ENCODE data around the gene ZNF598. TPM values are rescaled to one million over a fixed set of nuclear protein-coding genes. Genes with fewer than 3 reads are reported as not detected.

Gene ZNF598
- 1 to 10 TPM; 2.7 to 8.4 (median 3.9) TPM for polyA plus RNA-seq (ENCODE audit: low read depth in 6 of 6)

DNA sequence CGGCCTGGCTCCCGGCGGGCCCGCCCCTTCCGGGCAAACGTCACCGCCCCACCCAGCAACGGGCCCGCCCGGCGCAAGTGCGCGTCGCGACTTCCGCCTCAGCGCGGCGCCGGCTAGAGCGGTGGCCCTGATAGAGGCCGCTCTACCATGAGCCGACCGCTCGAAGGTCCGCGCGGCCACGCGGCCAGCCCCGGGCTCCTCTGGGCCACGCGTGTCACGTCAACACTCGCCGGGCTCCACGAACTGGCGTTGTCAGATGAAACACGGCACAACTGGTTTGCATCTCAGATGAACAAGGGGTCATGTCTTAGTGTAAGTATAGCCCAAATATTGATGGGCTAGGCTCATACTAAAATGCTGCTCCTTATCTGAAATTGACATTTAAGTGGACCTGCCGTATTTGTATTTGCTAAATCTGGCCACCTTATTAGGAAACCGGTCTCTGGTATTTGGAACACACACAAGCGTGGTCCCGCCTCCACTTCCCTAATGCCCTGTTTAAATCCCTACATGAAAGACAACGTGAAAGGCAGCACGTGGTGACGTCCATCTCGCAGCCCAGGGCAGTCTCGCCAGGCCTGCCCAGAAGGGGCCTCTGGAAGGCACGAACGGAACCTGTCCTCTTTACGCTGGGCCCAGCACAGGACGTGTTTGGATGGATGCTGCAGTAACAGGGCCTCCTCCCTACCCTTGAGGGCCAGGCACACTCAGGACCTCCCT is at the start of gene ZNF598:
ZNF598 (minus strand) TSS at position 31 of the 720 bp plus-strand sequence.
- Mint-ChIP-seq H3K4me1 (peaks cover 38 to 47% (median 38%) of the 10 kb centered on the region in 3 donors), H3K27ac (peak within 1 kb of the TSS; percentile 90 to 98 (median 97)), H3K36me3 (no peaks in the 10 kb centered on the region), H3K4me3 (peak within 1 kb of the TSS; percentile 81 to 97 (median 93)), H3K9me3 (no peaks in the 10 kb centered on the region), H3K27me3 (no peaks in the 10 kb centered on the region)
- DNase-seq (peak; percentile 80), ATAC-seq (ENCODE audit: low read depth in 2 of 2) (peak; percentile 96 to 97)

- DNase-seq (no peak), ATAC-seq (ENCODE audit: low read depth in 2 of 2) (no peak)
- Mint-ChIP-seq H3K27ac (no peak overlapping the region), H3K27me3 (no peaks in the 10 kb centered on the region), H3K4me1 (peaks cover 0 to 5% (median 5%) of the 10 kb centered on the region in 3 donors), H3K9me3 (no peaks in the 10 kb centered on the region), H3K36me3 (peaks cover 0 to 8% of the 10 kb centered on the region in 2 donors), H3K4me3 (no peak overlapping the region)
Measured at GRCh38 chr16:2058872-2059271, 49.3 kb upstream of the ZNF598 start.

DNA sequence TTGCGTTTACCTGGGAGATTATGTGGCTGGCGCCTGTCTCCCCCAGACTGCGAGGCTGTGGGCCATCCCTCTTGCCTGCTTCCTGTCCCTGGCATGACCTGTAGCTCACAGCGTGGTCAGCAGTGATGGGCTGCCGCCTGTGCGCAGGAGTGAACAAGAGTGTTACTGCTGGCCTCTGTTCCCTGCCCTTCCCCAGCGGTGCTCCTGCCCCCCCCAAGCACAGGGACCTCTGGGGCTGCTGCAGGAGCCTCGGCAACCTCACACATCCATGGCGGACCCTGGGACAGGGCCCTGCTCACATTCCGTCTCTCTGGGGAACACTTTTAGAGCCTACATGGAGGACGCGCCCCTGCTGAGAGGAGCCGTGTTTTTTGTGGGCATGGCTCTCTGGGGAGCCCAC is 48.8 kb upstream of the ZNF598 start:
- no peaks in the 10 kb centered on the region for H3K27me3 Mint-ChIP-seq
- no peak overlapping the region for H3K4me3 Mint-ChIP-seq
- H3K36me3 Mint-ChIP-seq: peaks cover 0 to 8% of the 10 kb centered on the region in 2 donors
- H3K4me1 Mint-ChIP-seq: peaks cover 0 to 5% (median 5%) of the 10 kb centered on the region in 3 donors
- H3K27ac Mint-ChIP-seq: peak overlapping the region in 1 of 6 donors; percentile 56
- DNase-seq: no peak
- no peak for ATAC-seq (ENCODE audit: low read depth in 2 of 2)
- H3K9me3 Mint-ChIP-seq: no peaks in the 10 kb centered on the region

DNA sequence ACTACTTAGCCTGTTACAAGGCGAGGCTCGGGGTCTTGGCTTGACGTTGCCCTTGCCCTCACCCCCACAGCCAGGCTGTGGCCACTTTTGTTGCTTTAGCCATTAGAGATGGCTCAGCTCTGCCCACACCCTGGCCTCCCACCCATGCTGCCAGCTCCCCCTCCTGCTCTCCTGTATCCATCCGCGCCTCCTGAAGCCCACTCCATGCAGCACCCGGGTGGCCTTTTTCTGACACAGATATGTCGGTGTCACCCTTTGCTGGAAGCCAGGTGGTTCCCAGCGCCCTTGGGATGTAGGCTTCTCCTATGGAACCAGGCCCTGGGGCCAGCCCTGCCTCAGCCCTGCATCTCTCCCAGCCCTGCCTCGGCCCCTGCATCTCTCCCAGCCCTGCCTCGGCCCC is 47.8 kb upstream of the ZNF598 start:
- H3K4me1 Mint-ChIP-seq: peaks cover 0 to 5% (median 5%) of the 10 kb centered on the region in 3 donors

GRCh38 chr16:2056681-2057407 is 47.2 kb upstream of the ZNF598 start:
- Mint-ChIP-seq H3K4me1 (peaks cover 0 to 5% (median 5%) of the 10 kb centered on the region in 3 donors), H3K27me3 (no peaks in the 10 kb centered on the region), H3K9me3 (no peaks in the 10 kb centered on the region), H3K4me3 (peak overlapping the region in 1 of 8 donors; percentile 12), H3K27ac (peak overlapping the region in 2 of 6 donors; percentile 11 to 36), H3K36me3 (peaks cover 0 to 8% of the 10 kb centered on the region in 2 donors)
- DNase-seq (no peak), ATAC-seq (ENCODE audit: low read depth in 2 of 2) (no peak)

More for the DNA sequence above, 47.8 kb upstream of the ZNF598 start:
- ATAC-seq (ENCODE audit: low read depth in 2 of 2) (no peak), DNase-seq (no peak)
- no peaks in the 10 kb centered on the region for H3K27me3 Mint-ChIP-seq
- no peaks in the 10 kb centered on the region for H3K9me3 Mint-ChIP-seq
- peaks cover 0 to 8% of the 10 kb centered on the region in 2 donors for H3K36me3 Mint-ChIP-seq
- H3K27ac Mint-ChIP-seq: no peak overlapping the region
- H3K4me3 Mint-ChIP-seq: no peak overlapping the region

DNA sequence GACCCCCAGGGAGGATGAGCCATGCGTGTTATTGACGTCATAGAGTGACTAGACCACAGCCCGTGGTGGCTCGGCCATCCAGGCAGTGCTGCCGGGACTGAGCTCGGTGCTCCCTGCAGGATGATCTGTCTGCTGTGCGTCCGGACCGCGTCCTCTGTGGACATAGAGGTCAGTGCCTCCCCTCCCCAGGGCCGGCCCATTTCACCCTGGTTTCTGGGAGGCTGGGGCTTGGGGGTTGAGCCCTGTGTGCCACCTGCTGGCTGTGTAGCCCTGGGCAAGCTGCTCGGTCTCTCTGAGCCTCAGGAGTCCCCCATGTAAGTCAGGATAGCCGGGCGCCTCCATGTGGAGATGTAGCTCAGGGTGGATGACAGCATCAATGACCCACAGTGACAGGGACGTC is 46.5 kb upstream of the ZNF598 start:
- no peak for ATAC-seq (ENCODE audit: low read depth in 2 of 2)
- no peak for DNase-seq
- no peak overlapping the region for H3K27ac Mint-ChIP-seq
- H3K36me3 Mint-ChIP-seq: peaks cover 0 to 8% of the 10 kb centered on the region in 2 donors
- H3K9me3 Mint-ChIP-seq: no peaks in the 10 kb centered on the region
- H3K27me3 Mint-ChIP-seq: no peaks in the 10 kb centered on the region
- H3K4me1 Mint-ChIP-seq: peaks cover 0 to 5% (median 5%) of the 10 kb centered on the region in 3 donors
- H3K4me3 Mint-ChIP-seq: no peak overlapping the region

DNA sequence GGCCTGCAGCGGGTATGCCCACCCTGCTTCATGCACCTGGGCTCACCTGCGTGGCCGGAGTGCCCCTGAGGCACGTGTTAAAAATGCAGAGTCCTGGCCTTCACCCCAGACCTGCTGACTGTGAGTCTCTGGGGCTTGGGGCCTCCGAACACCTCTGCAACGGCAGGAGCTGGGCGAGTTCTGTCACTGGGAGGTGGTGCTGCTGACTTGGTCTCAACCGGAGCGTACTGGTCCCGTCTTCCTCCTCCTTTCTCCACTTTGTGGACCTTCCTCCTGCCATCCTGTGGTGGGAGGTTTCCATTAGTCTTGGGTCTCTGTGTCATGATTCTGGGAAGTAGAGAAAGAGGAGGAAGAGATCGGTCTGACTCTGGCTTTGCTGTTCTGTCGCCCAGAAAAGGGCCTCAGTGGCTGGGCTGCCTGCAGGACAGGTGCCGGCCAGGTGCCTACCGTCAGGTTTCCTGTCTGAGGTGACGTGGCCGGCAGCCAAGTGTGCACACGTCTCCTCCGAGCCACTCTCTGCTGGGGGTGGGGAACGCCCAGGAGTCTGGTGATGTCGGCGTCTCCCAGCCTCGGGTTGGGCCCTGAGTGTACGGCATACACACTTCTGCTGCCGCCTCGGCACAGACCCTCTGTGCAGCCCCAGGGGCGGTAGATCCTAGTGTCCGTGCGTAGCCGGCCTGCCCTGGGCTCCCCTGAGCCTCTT is 45.1 kb upstream of the ZNF598 start:
- Mint-ChIP-seq H3K4me1 (peaks cover 0 to 5% (median 5%) of the 10 kb centered on the region in 3 donors), H3K27me3 (no peaks in the 10 kb centered on the region), H3K9me3 (no peaks in the 10 kb centered on the region), H3K4me3 (no peak overlapping the region), H3K36me3 (peaks cover 0 to 8% of the 10 kb centered on the region in 2 donors), H3K27ac (no peak overlapping the region)
- ATAC-seq (ENCODE audit: low read depth in 2 of 2) (no peak), DNase-seq (no peak)

GRCh38 chr16:2053897-2054296 is 44.3 kb upstream of the ZNF598 start:
- Mint-ChIP-seq H3K36me3 (peaks cover 0 to 8% of the 10 kb centered on the region in 2 donors), H3K27me3 (no peaks in the 10 kb centered on the region), H3K4me1 (peaks cover 4 to 10% (median 6%) of the 10 kb centered on the region in 3 donors), H3K27ac (peak overlapping the region in 1 of 6 donors; percentile 28), H3K4me3 (peak overlapping the region in 1 of 8 donors; percentile 43), H3K9me3 (no peaks in the 10 kb centered on the region)
- no peak for ATAC-seq (ENCODE audit: low read depth in 2 of 2)
- no peak for DNase-seq

- DNase-seq: no peak
- ATAC-seq (ENCODE audit: low read depth in 2 of 2): no peak
- H3K4me1 Mint-ChIP-seq: peaks cover 11 to 13% (median 11%) of the 10 kb centered on the region in 3 donors
- no peaks in the 10 kb centered on the region for H3K9me3 Mint-ChIP-seq
- H3K4me3 Mint-ChIP-seq: peak overlapping the region in 1 of 8 donors; percentile 43
- peaks cover 0 to 5% of the 10 kb centered on the region in 2 donors for H3K36me3 Mint-ChIP-seq
- peak overlapping the region in 1 of 6 donors; percentile 28 for H3K27ac Mint-ChIP-seq
- no peaks in the 10 kb centered on the region for H3K27me3 Mint-ChIP-seq
Measured at GRCh38 chr16:2053211-2053610, 43.6 kb upstream of the ZNF598 start.

DNA sequence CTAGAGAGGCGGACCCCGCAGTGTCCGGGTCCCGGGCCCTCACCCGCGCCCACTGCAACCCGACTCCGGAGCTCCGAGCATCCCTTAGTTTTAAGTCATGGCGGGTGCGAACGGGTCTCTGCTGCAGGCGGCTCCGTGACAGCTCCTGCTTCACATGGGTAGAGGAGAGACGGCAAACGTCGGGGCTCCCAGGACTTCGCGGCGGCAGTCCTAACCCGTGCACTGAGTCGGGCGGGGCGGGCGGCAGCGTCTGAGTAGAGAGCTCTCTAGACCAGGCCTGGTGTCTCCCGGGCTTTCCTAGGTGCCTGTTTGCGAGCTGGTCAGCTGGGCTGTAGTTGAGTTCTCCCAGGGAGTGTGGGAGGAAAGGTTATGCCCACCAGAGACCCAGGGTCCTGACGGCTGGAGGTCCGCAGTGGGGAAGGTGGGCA is 38.5 kb upstream of the ZNF598 start:
- peaks cover 20 to 25% (median 23%) of the 10 kb centered on the region in 3 donors for H3K4me1 Mint-ChIP-seq
- H3K9me3 Mint-ChIP-seq: no peaks in the 10 kb centered on the region
- no peaks in the 10 kb centered on the region for H3K27me3 Mint-ChIP-seq
- peak overlapping the region; percentile 86 to 97 (median 92) for H3K4me3 Mint-ChIP-seq
- DNase-seq (no peak), ATAC-seq (ENCODE audit: low read depth in 2 of 2) (no peak)
- peak overlapping the region in 5 of 6 donors; percentile 43 to 90 (median 75) for H3K27ac Mint-ChIP-seq
- H3K36me3 Mint-ChIP-seq: no peaks in the 10 kb centered on the region

- DNase-seq: peak; percentile 93
- Mint-ChIP-seq H3K4me3 (peak within 1 kb of the TSS; percentile 86 to 97 (median 94)), H3K9me3 (no peaks in the 10 kb centered on the region), H3K4me1 (peaks cover 23 to 25% (median 24%) of the 10 kb centered on the region in 3 donors), H3K27me3 (no peaks in the 10 kb centered on the region), H3K27ac (peak within 1 kb of the TSS; percentile 43 to 93 (median 88)), H3K36me3 (no peaks in the 10 kb centered on the region)
- ATAC-seq (ENCODE audit: low read depth in 2 of 2): peak; percentile 94 to 95
Measured at GRCh38 chr16:2047330-2048115, 37.9 kb upstream of the ZNF598 start, which contains the start of the genes NTHL1 and TSC2. Gene NTHL1 (minus strand): TSS chr16:2047834. CDS start chr16:2047823, 11 bp downstream. Gene TSC2 (plus strand): TSS chr16:2047985. CDS start chr16:2048616, 631 bp downstream.

DNA sequence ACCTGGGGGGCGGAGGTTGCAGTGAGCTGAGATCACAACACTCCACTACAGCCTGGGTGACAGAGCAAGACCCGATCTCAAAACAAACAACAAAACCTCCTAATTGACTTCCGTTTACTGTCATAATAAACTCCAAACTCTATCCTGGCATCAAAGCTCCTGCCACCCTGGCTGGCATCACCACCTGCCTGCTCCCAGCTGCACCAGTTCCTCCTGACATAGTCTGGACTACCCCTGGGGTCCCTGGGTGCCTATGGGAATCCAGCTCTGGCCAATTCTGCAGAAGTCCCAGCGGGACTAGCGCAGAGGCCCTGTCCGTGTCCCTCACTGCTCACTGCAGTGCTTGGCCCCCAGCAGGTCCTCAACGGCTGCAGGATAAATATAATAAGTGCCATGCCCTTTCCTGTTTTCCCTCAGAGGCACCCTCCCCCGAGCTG is 37.3 kb upstream of the ZNF598 start:
- ATAC-seq (ENCODE audit: low read depth in 2 of 2) (no peak), DNase-seq (no peak)
- no peaks in the 10 kb centered on the region for H3K27me3 Mint-ChIP-seq
- peak overlapping the region; percentile 86 to 97 (median 94) for H3K4me3 Mint-ChIP-seq
- H3K9me3 Mint-ChIP-seq: no peaks in the 10 kb centered on the region
- H3K27ac Mint-ChIP-seq: peak overlapping the region in 2 of 6 donors; percentile 87 to 89
- peaks cover 23 to 25% (median 24%) of the 10 kb centered on the region in 3 donors for H3K4me1 Mint-ChIP-seq
- H3K36me3 Mint-ChIP-seq: no peaks in the 10 kb centered on the region

Data from naive B cell (primary cell).